Measurements from ENCODE around the gene PABPN1L.

Gene PABPN1L

GRCh38 chr16:88863426-88863825, 3.0 kb downstream of the PABPN1L start:
- H3K36me3 ChIP-seq (replicated peaks; ENCODE audit: insufficient read depth, low read length) = no peaks in the 10 kb centered on the region
- H3K4me1 ChIP-seq (ENCODE audit: low read length) = no peaks in the 10 kb centered on the region
- H3K9me3 ChIP-seq (replicated peaks; ENCODE audit: insufficient read depth, low read length) = no peaks in the 10 kb centered on the region
- no peak for TF ChIP-seq EZH2phosphoT487 (IDR thresholded peaks at IDR 0.05; ENCODE audit: low read length)
- TF ChIP-seq EZH2 (optimal IDR thresholded peaks at IDR 0.05; ENCODE audit: low read depth, low read length) = no peak
- no peak overlapping the region for H3K9ac ChIP-seq (ENCODE audit: low read length)
- H3K4me3 ChIP-seq (ENCODE audit: low read length) = no peak overlapping the region
- H3K4me2 ChIP-seq (ENCODE audit: low read depth, low read length) = no peak overlapping the region
- no peaks in the 10 kb centered on the region; the same call in 1 of the 2 replicates for H3K27me3 ChIP-seq (replicated peaks; ENCODE audit: insufficient read depth, low read length)
- H4K20me1 ChIP-seq (ENCODE audit: insufficient read depth, low read length) = no peaks in the 10 kb centered on the region
- no peak overlapping the region for H2AFZ ChIP-seq (ENCODE audit: low read length)
- H3K79me2 ChIP-seq (ENCODE audit: low read length) = peaks cover 2% of the 10 kb centered on the region; the same call in 1 of the 2 replicates
- H3K9me2 ChIP-seq (replicated peaks; ENCODE audit: insufficient read depth, low read length) = no peaks in the 10 kb centered on the region
- H3F3A ChIP-seq (ENCODE audit: insufficient read depth, low read length) = no peaks in the 10 kb centered on the region
- H3K27ac ChIP-seq (ENCODE audit: low read length) = no peak overlapping the region
- no peak for DNase-seq

- no peak for TF ChIP-seq CTCF (IDR thresholded peaks at IDR 0.05; ENCODE audit: low read length)
- no peak for TF ChIP-seq EZH2phosphoT487 (IDR thresholded peaks at IDR 0.05; ENCODE audit: low read length)
- no peak for TF ChIP-seq EZH2 (optimal IDR thresholded peaks at IDR 0.05; ENCODE audit: low read depth, low read length)
- no peaks in the 10 kb centered on the region for H3K4me1 ChIP-seq (ENCODE audit: low read length)
- no peak overlapping the region for H2AFZ ChIP-seq (ENCODE audit: low read length)
- H3K9ac ChIP-seq (ENCODE audit: low read length) = no peak overlapping the region
- no peaks in the 10 kb centered on the region for H3K9me3 ChIP-seq (replicated peaks; ENCODE audit: insufficient read depth, low read length)
- H3K27me3 ChIP-seq (replicated peaks; ENCODE audit: insufficient read depth, low read length) = no peaks in the 10 kb centered on the region; the same call in 1 of the 2 replicates
- no peak overlapping the region for H3K27ac ChIP-seq (ENCODE audit: low read length)
- no peak overlapping the region for H3K4me2 ChIP-seq (ENCODE audit: low read depth, low read length)
- H3K9me2 ChIP-seq (replicated peaks; ENCODE audit: insufficient read depth, low read length) = no peaks in the 10 kb centered on the region
- H3F3A ChIP-seq (ENCODE audit: insufficient read depth, low read length) = no peaks in the 10 kb centered on the region
- peaks cover 7% of the 10 kb centered on the region; the same call in 1 of the 2 replicates for H3K79me2 ChIP-seq (ENCODE audit: low read length)
- DNase-seq = no peak
- H3K4me3 ChIP-seq (ENCODE audit: low read length) = no peak overlapping the region
- H4K20me1 ChIP-seq (ENCODE audit: insufficient read depth, low read length) = no peaks in the 10 kb centered on the region
- no peaks in the 10 kb centered on the region for H3K36me3 ChIP-seq (replicated peaks; ENCODE audit: insufficient read depth, low read length)
These were observed 3.5 kb downstream of the PABPN1L start for GRCh38 chr16:88862968-88863367.

- Histone ChIP-seq H3K4me2 (ENCODE audit: low read depth, low read length) (no peak overlapping the region), H3K9me2 (replicated peaks; ENCODE audit: insufficient read depth, low read length) (no peaks in the 10 kb centered on the region), H4K20me1 (ENCODE audit: insufficient read depth, low read length) (no peaks in the 10 kb centered on the region), H3K79me2 (ENCODE audit: low read length) (peaks cover 16% of the 10 kb centered on the region), H3K36me3 (replicated peaks; ENCODE audit: insufficient read depth, low read length) (no peaks in the 10 kb centered on the region), H3K27me3 (replicated peaks; ENCODE audit: insufficient read depth, low read length) (no peaks in the 10 kb centered on the region), H3K4me1 (ENCODE audit: low read length) (no peaks in the 10 kb centered on the region), H3F3A (ENCODE audit: insufficient read depth, low read length) (no peaks in the 10 kb centered on the region), H2AFZ (ENCODE audit: low read length) (no peak overlapping the region), H3K27ac (ENCODE audit: low read length) (no peak overlapping the region), H3K9ac (ENCODE audit: low read length) (no peak overlapping the region), H3K4me3 (ENCODE audit: low read length) (no peak overlapping the region), H3K9me3 (replicated peaks; ENCODE audit: insufficient read depth, low read length) (no peaks in the 10 kb centered on the region)
- no peak for DNase-seq
- TF ChIP-seq EZH2 (optimal IDR thresholded peaks at IDR 0.05; ENCODE audit: low read depth, low read length) (no peak), EZH2phosphoT487 (IDR thresholded peaks at IDR 0.05; ENCODE audit: low read length) (no peak), CTCF (IDR thresholded peaks at IDR 0.05; ENCODE audit: low read length) (no peak)
These were observed 5.1 kb downstream of the PABPN1L start for GRCh38 chr16:88861359-88861758.

- H2AFZ ChIP-seq (ENCODE audit: low read length) = no peak overlapping the region
- H3K27ac ChIP-seq (ENCODE audit: low read length) = no peak overlapping the region
- H3F3A ChIP-seq (ENCODE audit: insufficient read depth, low read length) = no peaks in the 10 kb centered on the region
- H3K4me1 ChIP-seq (ENCODE audit: low read length) = no peaks in the 10 kb centered on the region
- H4K20me1 ChIP-seq (ENCODE audit: insufficient read depth, low read length) = no peaks in the 10 kb centered on the region
- no peak for DNase-seq
- no peaks in the 10 kb centered on the region for H3K27me3 ChIP-seq (replicated peaks; ENCODE audit: insufficient read depth, low read length)
- no peak overlapping the region for H3K4me3 ChIP-seq (ENCODE audit: low read length)
- no peak for TF ChIP-seq CTCF (IDR thresholded peaks at IDR 0.05; ENCODE audit: low read length)
- no peak for TF ChIP-seq EZH2phosphoT487 (IDR thresholded peaks at IDR 0.05; ENCODE audit: low read length)
- no peak for TF ChIP-seq EZH2 (optimal IDR thresholded peaks at IDR 0.05; ENCODE audit: low read depth, low read length)
- H3K79me2 ChIP-seq (ENCODE audit: low read length) = peaks cover 16% of the 10 kb centered on the region
- no peak overlapping the region for H3K9ac ChIP-seq (ENCODE audit: low read length)
- no peaks in the 10 kb centered on the region for H3K9me2 ChIP-seq (replicated peaks; ENCODE audit: insufficient read depth, low read length)
- no peaks in the 10 kb centered on the region for H3K36me3 ChIP-seq (replicated peaks; ENCODE audit: insufficient read depth, low read length)
- H3K9me3 ChIP-seq (replicated peaks; ENCODE audit: insufficient read depth, low read length) = no peaks in the 10 kb centered on the region
- no peak overlapping the region for H3K4me2 ChIP-seq (ENCODE audit: low read depth, low read length)
These were observed 6.9 kb downstream of the PABPN1L start for GRCh38 chr16:88859381-88860091.

All from MM.1S (cell line).